IPS-20b (cell line): ENCODE data around the gene SLC6A6.

Experiments
- H3K27ac ChIP-seq: one replicate; pipeline ENCODE4 v1.5.1; 2013; ENCODE audit warnings: low read length
- H3K27me3 ChIP-seq: 2 replicates; pipeline ENCODE4 v1.6.1; 2013; ENCODE audit warnings: mild to moderate bottlenecking, low read length, inconsistent platforms; ENCODE audit not compliant: insufficient read depth
- H3K36me3 ChIP-seq: 2 replicates; pipeline ENCODE4 v1.6.1; 2013; ENCODE audit warnings: low read depth, mild to moderate bottlenecking, inconsistent platforms, low read length, moderate library complexity; ENCODE audit not compliant: insufficient read depth
- H3K4me1 ChIP-seq: 2 replicates; pipeline ENCODE4 v1.6.1; 2013; ENCODE audit warnings: mild to moderate bottlenecking, control low read depth, inconsistent platforms, low read length, moderate library complexity; ENCODE audit not compliant: insufficient read depth
- H3K4me3 ChIP-seq: 2 replicates; pipeline ENCODE4 v1.5.1; 2013; ENCODE audit warnings: mild to moderate bottlenecking, low read length, inconsistent platforms
- H3K9ac ChIP-seq: 2 replicates; pipeline ENCODE4 v1.6.1; 2013; ENCODE audit warnings: low read depth, mild to moderate bottlenecking, inconsistent platforms, low read length, moderate library complexity
- H3K9me3 ChIP-seq: 2 replicates; pipeline ENCODE4 v1.6.1; 2013; ENCODE audit warnings: mild to moderate bottlenecking, low read depth, low read length, inconsistent platforms; ENCODE audit not compliant: insufficient read depth

Gene SLC6A6

DNA sequence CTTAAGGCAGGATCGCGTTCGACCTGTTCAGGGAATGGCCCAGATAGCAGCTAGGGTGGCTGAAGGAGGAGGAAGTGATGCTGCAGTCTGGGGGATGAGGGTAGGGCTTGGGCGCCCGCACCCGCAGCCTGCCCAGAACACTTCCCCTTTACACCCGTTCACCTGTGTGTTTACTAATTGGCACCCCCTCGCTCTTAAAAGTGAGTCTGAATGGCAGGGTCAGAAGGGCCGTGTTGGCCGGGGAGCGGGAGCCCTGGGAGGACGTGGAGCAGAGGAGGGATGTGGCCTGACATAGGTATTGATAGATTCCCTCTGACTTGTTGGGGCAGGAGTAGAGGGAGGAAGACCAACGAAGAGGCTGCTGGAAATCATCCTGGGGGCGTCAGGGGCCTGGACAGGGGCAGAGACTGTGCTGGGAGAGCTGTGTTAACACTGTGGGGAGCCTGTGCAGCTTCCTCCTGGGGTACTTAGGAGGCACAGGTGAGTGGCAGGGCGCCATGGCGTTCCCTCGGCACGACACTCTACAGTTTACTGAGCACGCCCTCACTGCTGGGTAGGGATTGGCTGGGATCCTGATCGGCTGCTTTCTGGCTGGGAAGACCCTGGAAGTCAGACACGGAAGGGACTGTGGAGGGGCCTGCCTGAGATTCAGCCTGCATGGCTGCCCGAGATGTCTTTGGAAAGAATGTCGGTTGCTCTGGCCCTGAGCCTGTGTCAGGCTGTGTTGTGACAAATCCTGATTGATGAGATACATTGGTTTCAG is 51.7 kb downstream of the SLC6A6 start:
- H3K9me3 ChIP-seq: no peaks in the 10 kb centered on the region
- no peak overlapping the region for H3K9ac ChIP-seq
- no peak overlapping the region for H3K27ac ChIP-seq
- H3K36me3 ChIP-seq: peaks cover 87% of the 10 kb centered on the region
- no peaks in the 10 kb centered on the region for H3K27me3 ChIP-seq
- H3K4me3 ChIP-seq: no peak overlapping the region
- peaks cover 10% of the 10 kb centered on the region; the same call in 1 of the 2 replicates for H3K4me1 ChIP-seq

- peaks cover 89% of the 10 kb centered on the region for H3K36me3 ChIP-seq
- H3K4me3 ChIP-seq: no peak overlapping the region
- no peaks in the 10 kb centered on the region for H3K9me3 ChIP-seq
- H3K9ac ChIP-seq: no peak overlapping the region
- no peaks in the 10 kb centered on the region for H3K27me3 ChIP-seq
- no peak overlapping the region for H3K27ac ChIP-seq
- H3K4me1 ChIP-seq: peaks cover 10% of the 10 kb centered on the region; the same call in 1 of the 2 replicates
These were observed 52.4 kb downstream of the SLC6A6 start for GRCh38 chr3:14454639-14455310.

DNA sequence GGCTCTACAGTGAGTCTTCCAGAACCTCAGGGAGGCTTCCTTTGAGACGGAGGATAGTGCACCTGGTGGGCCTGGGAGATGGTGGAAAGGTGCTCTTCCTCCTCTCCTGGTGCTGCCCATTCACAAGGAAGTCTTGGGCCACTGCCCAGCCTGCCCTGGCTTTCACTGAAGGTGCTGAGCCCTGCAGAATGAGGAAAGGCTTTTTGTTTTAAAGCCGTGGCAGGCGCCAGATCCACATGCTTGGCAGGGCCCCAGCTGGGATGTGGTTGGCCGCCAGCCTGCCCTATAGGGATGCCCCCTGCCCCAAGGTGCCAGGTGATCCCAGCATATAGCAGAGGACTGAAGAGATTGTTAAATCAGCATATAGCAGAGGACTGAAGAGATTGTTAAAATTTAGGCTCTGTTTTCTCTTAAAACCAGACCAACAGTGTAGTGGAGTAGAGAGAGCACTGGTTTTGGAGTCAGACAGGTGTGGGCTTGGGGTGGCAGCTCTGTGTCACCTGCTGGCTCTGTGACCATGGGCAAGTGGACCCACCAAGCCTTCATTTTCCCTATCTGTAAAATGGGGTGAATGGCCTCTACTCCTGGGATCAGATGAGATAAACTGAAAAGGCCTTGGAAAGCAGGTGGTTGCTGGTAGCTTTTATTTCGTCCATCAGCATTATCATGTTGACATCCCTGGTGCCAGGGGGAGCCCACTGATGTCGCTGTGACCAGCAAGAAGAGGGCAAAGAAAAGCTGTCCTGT is 53.3 kb downstream of the SLC6A6 start:
- H3K27me3 ChIP-seq: no peaks in the 10 kb centered on the region
- H3K4me1 ChIP-seq: peaks cover 10% of the 10 kb centered on the region; the same call in 1 of the 2 replicates
- no peak overlapping the region for H3K9ac ChIP-seq
- H3K36me3 ChIP-seq: peaks cover 90% of the 10 kb centered on the region
- no peak overlapping the region for H3K27ac ChIP-seq
- no peaks in the 10 kb centered on the region for H3K9me3 ChIP-seq
- no peak overlapping the region for H3K4me3 ChIP-seq

- Histone ChIP-seq H3K27me3 (no peaks in the 10 kb centered on the region), H3K4me1 (peaks cover 10% of the 10 kb centered on the region; the same call in 1 of the 2 replicates), H3K4me3 (no peak overlapping the region), H3K9me3 (no peaks in the 10 kb centered on the region), H3K36me3 (peaks cover 89% of the 10 kb centered on the region), H3K27ac (no peak overlapping the region), H3K9ac (no peak overlapping the region)
These were observed 54.4 kb downstream of the SLC6A6 start for GRCh38 chr3:14456794-14457193.

DNA sequence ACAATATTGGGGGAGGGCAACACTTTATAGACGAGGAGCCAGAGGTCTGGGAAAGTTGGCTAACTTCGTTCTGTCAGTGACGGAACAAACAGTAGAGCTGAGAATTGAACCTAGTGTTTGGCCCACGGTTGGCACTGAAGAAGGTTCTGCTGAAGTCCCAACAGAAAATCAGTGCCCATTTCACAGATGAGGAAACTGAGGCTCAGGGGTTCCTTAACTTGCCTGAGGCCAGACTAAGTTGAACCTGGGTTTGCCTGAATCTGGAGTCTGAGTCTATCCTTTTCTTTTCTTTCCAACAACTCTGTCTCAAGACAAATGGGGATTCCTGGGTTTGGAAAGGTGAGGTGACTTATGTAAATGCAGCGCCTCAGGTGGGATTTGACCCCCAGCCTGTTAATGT is 55.1 kb downstream of the SLC6A6 start:
- H3K36me3 ChIP-seq: peaks cover 89% of the 10 kb centered on the region
- H3K27ac ChIP-seq: peak overlapping the region; percentile 48

GRCh38 chr3:14457999-14458398 is 55.6 kb downstream of the SLC6A6 start:
- H3K9me3 ChIP-seq: no peaks in the 10 kb centered on the region
- H3K9ac ChIP-seq: peak overlapping the region; percentile 59; the same call in 1 of the 2 replicates
- H3K36me3 ChIP-seq: peaks cover 89% of the 10 kb centered on the region
- H3K27ac ChIP-seq: peak overlapping the region; percentile 48
- no peaks in the 10 kb centered on the region for H3K27me3 ChIP-seq
- H3K4me1 ChIP-seq: peaks cover 18% of the 10 kb centered on the region; the same call in 1 of the 2 replicates
- no peak overlapping the region for H3K4me3 ChIP-seq

More for the DNA sequence above, 55.1 kb downstream of the SLC6A6 start:
- Histone ChIP-seq H3K9ac (peak overlapping the region; percentile 48; the same call in 1 of the 2 replicates), H3K27me3 (no peaks in the 10 kb centered on the region), H3K4me3 (no peak overlapping the region), H3K4me1 (peaks cover 12% of the 10 kb centered on the region; the same call in 1 of the 2 replicates), H3K9me3 (no peaks in the 10 kb centered on the region)

DNA sequence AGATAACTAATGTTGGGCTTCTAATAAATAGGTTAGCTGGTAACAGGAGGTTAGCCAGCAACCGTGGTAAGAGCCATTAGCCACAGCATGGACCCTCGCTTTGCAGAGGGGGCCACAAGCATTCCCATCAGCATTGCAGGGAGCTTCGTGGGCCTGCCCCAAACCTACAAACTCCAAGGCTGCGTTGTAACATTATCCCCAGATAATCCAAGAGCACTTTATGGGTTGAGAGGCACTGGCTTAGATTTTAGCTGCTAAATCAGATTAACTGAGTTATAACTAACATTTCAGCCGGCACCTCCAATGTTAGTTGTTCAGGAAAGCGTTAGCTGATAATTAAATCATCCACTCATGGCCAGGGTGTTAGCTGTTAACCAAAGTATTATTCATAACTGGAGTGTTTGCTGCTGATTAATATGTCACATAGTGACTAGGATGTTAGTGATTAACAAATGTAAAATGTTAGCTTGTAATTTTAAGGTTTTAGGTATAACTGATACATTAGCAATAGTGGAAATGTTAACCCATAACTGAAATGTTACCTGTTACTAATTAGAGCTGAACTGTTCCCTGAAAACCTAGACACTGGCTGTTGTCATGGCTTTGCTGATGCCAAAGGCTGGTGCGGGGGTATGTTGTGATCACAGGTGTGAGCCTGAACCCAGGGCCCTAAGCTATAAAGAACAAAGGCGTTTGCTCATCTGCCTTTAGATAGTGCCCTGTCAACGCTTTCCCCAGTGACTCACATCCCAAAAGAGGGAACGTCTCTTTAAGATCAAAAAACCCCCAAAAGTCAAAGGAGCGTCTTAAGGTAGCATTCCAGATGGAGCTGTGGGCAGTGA is 56.2 kb downstream of the SLC6A6 start:
- no peak overlapping the region for H3K4me3 ChIP-seq
- no peaks in the 10 kb centered on the region for H3K9me3 ChIP-seq
- no peaks in the 10 kb centered on the region for H3K27me3 ChIP-seq
- H3K4me1 ChIP-seq: peaks cover 18% of the 10 kb centered on the region; the same call in 1 of the 2 replicates
- peak overlapping the region; percentile 59; the same call in 1 of the 2 replicates for H3K9ac ChIP-seq
- peak overlapping the region; percentile 48 for H3K27ac ChIP-seq
- peaks cover 90% of the 10 kb centered on the region for H3K36me3 ChIP-seq

GRCh38 chr3:14459384-14459783 is 57.0 kb downstream of the SLC6A6 start:
- Histone ChIP-seq H3K4me1 (peaks cover 18% of the 10 kb centered on the region; the same call in 1 of the 2 replicates), H3K27ac (no peak overlapping the region), H3K9me3 (no peaks in the 10 kb centered on the region), H3K4me3 (no peak overlapping the region), H3K9ac (no peak overlapping the region), H3K36me3 (peaks cover 89% of the 10 kb centered on the region), H3K27me3 (no peaks in the 10 kb centered on the region)

DNA sequence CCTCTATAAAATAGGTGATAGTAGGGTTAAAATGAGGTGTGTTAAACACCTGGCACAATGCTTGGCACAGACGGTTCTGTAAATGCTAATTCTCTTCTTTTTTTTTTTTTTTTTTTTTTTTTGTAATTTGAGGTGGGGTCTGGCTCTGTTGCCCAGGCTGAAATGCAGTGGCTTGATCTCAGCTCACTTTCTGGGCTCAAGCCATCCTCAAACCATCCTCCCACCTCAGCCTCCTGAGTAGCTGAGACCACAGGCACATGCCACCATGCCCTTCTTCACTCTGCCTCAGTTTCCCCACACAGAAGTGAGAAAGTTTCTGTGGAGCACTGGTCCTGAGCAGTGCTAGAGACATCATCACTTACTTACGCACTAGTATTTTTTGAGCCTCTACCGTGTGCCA is 57.4 kb downstream of the SLC6A6 start:
- H3K4me1 ChIP-seq: peaks cover 18% of the 10 kb centered on the region; the same call in 1 of the 2 replicates
- peaks cover 89% of the 10 kb centered on the region for H3K36me3 ChIP-seq
- H3K27me3 ChIP-seq: no peaks in the 10 kb centered on the region
- no peak overlapping the region for H3K27ac ChIP-seq
- H3K9ac ChIP-seq: no peak overlapping the region
- H3K9me3 ChIP-seq: no peaks in the 10 kb centered on the region
- H3K4me3 ChIP-seq: no peak overlapping the region

DNA sequence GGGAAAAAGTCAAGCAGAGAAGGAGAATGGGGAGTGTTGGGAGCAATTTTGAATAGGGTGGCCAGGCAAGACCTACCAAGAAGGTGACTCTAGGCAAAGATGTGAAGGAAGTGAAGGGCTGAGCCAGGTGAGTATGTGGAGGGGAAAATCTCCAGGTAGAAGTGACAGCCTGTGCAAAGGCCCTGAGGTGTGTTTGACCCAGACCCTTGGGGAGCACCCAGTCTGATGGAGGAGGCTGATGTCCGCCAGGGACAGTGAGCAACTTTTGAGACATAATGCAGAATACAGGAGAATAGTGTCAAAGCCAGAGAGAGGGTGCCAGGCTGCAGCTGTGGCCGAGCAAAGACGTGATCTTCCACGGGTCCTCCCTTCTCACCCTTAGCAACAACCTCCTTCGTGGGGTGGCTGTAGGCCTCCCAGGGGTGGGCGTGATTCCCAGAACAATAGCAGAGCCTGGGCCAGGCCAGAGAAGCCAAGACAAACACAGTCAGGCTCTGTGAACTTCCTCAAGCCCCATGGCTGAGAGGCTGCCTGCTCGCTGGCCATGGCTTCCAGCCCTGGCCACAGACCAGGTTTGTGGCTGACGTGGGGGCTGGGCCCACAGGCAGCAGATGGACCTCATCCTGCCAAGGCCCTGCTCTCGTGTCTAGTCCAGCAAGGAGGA is 58.1 kb downstream of the SLC6A6 start:
- Histone ChIP-seq H3K27me3 (no peaks in the 10 kb centered on the region), H3K9me3 (no peaks in the 10 kb centered on the region), H3K4me1 (peaks cover 18% of the 10 kb centered on the region; the same call in 1 of the 2 replicates), H3K4me3 (no peak overlapping the region), H3K36me3 (peaks cover 91% of the 10 kb centered on the region), H3K9ac (no peak overlapping the region), H3K27ac (no peak overlapping the region)
